ENCODE measurements around the gene ARL3.

Gene ARL3

DNA sequence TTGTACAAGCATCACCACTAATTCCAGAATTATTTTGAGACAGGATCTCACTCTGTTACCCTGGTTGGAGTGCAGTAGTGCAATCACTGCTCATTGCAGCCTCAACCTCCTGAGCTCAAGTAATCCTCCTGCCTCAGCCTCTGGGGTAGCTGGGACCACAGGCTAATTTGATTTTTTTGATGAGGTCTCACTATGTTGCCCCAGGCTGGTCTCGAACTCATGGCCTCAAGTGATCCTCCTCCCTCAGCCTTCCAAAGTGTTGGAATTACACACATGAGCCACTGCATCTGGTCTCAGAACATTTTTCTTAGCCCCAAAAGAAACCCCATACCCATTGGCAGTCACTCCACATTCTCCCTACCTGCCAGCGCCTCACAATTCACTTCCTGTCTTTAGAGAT, 26.0 kb upstream of the ARL3 start:
- peaks cover 8% of the 10 kb centered on the region for H3K36me3 ChIP-seq (ENCODE audit: control insufficient read depth, insufficient read depth, low read length)
- no peaks in the 10 kb centered on the region for H3K27me3 ChIP-seq (replicated peaks; ENCODE audit: control insufficient read depth, insufficient read depth, low read length)
- DNase-seq (ENCODE audit: extremely low read depth, insufficient read length): no peak
- no peak overlapping the region for H3K4me3 ChIP-seq (replicated peaks; ENCODE audit: low read depth, low read length)
- TF ChIP-seq CTCF (IDR thresholded peaks at IDR 0.05; ENCODE audit: insufficient read depth, low read length, poor library complexity, severe bottlenecking): no peak

GRCh38 chr10:102738692-102739121, 24.5 kb upstream of the ARL3 start:
- Histone ChIP-seq H3K4me3 (replicated peaks; ENCODE audit: low read depth, low read length) (no peak overlapping the region), H3K36me3 (ENCODE audit: control insufficient read depth, insufficient read depth, low read length) (peaks cover 8% of the 10 kb centered on the region), H3K27me3 (replicated peaks; ENCODE audit: control insufficient read depth, insufficient read depth, low read length) (no peaks in the 10 kb centered on the region)
- TF ChIP-seq CTCF (IDR thresholded peaks at IDR 0.05; ENCODE audit: insufficient read depth, low read length, poor library complexity, severe bottlenecking): no peak
- no peak for DNase-seq (ENCODE audit: extremely low read depth, insufficient read length)

- no peak for DNase-seq (ENCODE audit: extremely low read depth, insufficient read length)
- H3K36me3 ChIP-seq (ENCODE audit: control insufficient read depth, insufficient read depth, low read length): peaks cover 14% of the 10 kb centered on the region
Observed at GRCh38 chr10:102735065-102735562, 20.9 kb upstream of the ARL3 start.

GRCh38 chr10:102732661-102733060, 18.5 kb upstream of the ARL3 start:
- Histone ChIP-seq H3K36me3 (ENCODE audit: control insufficient read depth, insufficient read depth, low read length) (peaks cover 14% of the 10 kb centered on the region), H3K4me3 (replicated peaks; ENCODE audit: low read depth, low read length) (no peak overlapping the region), H3K27me3 (replicated peaks; ENCODE audit: control insufficient read depth, insufficient read depth, low read length) (no peaks in the 10 kb centered on the region)
- no peak for TF ChIP-seq CTCF (IDR thresholded peaks at IDR 0.05; ENCODE audit: insufficient read depth, low read length, poor library complexity, severe bottlenecking)
- no peak for DNase-seq (ENCODE audit: extremely low read depth, insufficient read length)

More at GRCh38 chr10:102735065-102735562, 20.9 kb upstream of the ARL3 start:
- TF ChIP-seq CTCF (IDR thresholded peaks at IDR 0.05; ENCODE audit: insufficient read depth, low read length, poor library complexity, severe bottlenecking): no peak
- H3K4me3 ChIP-seq (replicated peaks; ENCODE audit: low read depth, low read length): no peak overlapping the region
- no peaks in the 10 kb centered on the region for H3K27me3 ChIP-seq (replicated peaks; ENCODE audit: control insufficient read depth, insufficient read depth, low read length)

DNA sequence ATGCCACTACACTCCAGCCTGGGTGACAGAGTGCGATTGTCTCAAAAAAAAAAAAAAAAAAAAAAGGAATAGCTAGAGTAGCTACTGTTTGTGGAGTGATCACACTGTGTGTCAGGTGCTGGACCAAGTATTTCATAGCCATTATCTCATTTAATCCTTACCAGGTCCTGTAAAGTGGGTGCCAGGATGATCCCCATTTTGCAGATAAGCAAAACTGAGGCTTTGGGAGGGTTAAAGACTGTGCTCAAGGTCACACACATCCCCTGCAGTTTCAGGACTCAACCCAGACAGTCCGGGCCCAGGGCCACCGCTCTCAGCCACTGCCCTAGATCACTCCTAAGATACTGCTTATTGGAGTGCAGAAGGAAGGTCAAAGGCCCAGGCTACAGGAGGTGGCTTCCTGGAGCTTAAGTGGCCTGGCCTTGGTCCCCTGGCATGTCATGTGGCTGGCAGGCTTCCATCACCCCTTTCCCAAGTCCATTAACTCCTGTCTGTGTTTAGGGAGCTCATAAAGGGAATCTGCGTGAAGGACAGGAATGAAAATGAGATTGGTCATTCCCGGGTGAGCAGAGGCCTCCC, 17.1 kb upstream of the ARL3 start:
- Histone ChIP-seq H3K27me3 (replicated peaks; ENCODE audit: control insufficient read depth, insufficient read depth, low read length) (no peaks in the 10 kb centered on the region), H3K36me3 (ENCODE audit: control insufficient read depth, insufficient read depth, low read length) (peaks cover 16% of the 10 kb centered on the region), H3K4me3 (replicated peaks; ENCODE audit: low read depth, low read length) (no peak overlapping the region)
- DNase-seq (ENCODE audit: extremely low read depth, insufficient read length): no peak
- no peak for TF ChIP-seq CTCF (IDR thresholded peaks at IDR 0.05; ENCODE audit: insufficient read depth, low read length, poor library complexity, severe bottlenecking)

Measured in GM06990 (cell line).